Measurements from ENCODE around the gene TGFA.

DNA sequence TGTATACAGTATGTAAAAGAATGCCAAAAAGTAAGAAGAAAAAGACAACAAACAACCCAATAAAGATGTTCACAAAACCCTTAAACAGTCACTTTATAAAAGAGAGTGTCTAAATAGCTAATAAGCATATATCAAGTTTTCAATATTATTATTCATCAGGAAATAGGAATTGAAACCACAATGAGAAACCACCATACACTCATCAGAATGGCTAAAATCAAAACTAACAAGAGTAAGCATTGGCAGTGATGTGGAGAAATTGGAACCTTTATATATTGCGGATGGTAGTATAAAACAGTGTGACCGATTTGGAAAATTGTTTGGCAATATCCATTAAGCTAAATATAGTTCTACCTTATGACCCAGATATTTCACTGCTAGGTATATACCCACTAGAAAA lies 20.5 kb upstream of the TGFA start:
- TF ChIP-seq, protein P1, sequence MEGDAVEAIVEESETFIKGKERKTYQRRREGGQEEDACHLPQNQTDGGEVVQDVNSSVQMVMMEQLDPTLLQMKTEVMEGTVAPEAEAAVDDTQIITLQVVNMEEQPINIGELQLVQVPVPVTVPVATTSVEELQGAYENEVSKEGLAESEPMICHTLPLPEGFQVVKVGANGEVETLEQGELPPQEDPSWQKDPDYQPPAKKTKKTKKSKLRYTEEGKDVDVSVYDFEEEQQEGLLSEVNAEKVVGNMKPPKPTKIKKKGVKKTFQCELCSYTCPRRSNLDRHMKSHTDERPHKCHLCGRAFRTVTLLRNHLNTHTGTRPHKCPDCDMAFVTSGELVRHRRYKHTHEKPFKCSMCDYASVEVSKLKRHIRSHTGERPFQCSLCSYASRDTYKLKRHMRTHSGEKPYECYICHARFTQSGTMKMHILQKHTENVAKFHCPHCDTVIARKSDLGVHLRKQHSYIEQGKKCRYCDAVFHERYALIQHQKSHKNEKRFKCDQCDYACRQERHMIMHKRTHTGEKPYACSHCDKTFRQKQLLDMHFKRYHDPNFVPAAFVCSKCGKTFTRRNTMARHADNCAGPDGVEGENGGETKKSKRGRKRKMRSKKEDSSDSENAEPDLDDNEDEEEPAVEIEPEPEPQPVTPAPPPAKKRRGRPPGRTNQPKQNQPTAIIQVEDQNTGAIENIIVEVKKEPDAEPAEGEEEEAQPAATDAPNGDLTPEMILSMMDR (IDR thresholded peaks at IDR 0.05): no peak
- TF ChIP-seq POLR2A (IDR thresholded peaks at IDR 0.05) (no peak), POLR2AphosphoS5 (IDR thresholded peaks at IDR 0.05) (no peak)
